GM19397 (cell line): ENCODE results near the gene LPIN2.

Experiments
- ATAC-seq: cut with Tn5 transposase; IDR thresholded peaks from one replicate; pipeline ENCODE4 v1.9.1; 2021; ENCODE audit warnings: mild to moderate bottlenecking, moderate library complexity; ENCODE audit not compliant: unreplicated experiment

Gene LPIN2

GRCh38 chr18:2964361-2965010 lies 48.5 kb downstream of the LPIN2 start:
- no peak for ATAC-seq
